Epithelial cell of esophagus (primary cell): ENCODE data around the gene PCDH17.

Experiments used
- DNase-seq: peaks from one replicate; pipeline ENCODE4 v3.0.0; 2010; ENCODE audit warnings: low read depth
- H3K4me3 ChIP-seq: 2 replicates; pipeline ENCODE4 v1.5.1; 2011; ENCODE audit warnings: mild to moderate bottlenecking, low read length, control low read depth
- CTCF ChIP-seq: IDR thresholded peaks from 2 replicates; pipeline ENCODE4 v1.5.1; 2011; ENCODE audit warnings: low read depth, mild to moderate bottlenecking, low read length, control low read depth, inconsistent platforms; ENCODE audit not compliant: insufficient read depth; ENCODE audit errors: missing control alignments

Gene PCDH17

GRCh38 chr13:57726981-57727380 is 95.4 kb downstream of the PCDH17 start:
- no peak overlapping the region for H3K4me3 ChIP-seq
- no peak for DNase-seq
- no peak for TF ChIP-seq CTCF

- no peak for TF ChIP-seq CTCF
- no peak for DNase-seq
- H3K4me3 ChIP-seq, result no peak overlapping the region
Observed at GRCh38 chr13:57734306-57734705, 102.8 kb downstream of the PCDH17 start.

- TF ChIP-seq CTCF, result no peak
- H3K4me3 ChIP-seq, result no peak overlapping the region
- DNase-seq, result no peak
Observed at GRCh38 chr13:57739089-57739488, 107.5 kb downstream of the PCDH17 start.

GRCh38 chr13:57739543-57740190 is 108.1 kb downstream of the PCDH17 start:
- no peak for DNase-seq
- no peak overlapping the region for H3K4me3 ChIP-seq
- no peak for TF ChIP-seq CTCF

- no peak for DNase-seq
- H3K4me3 ChIP-seq, result no peak overlapping the region
Observed at GRCh38 chr13:57740719-57741118, 109.2 kb downstream of the PCDH17 start.

GRCh38 chr13:57748096-57748495 is 116.6 kb downstream of the PCDH17 start:
- peak; percentile 3 for DNase-seq
- H3K4me3 ChIP-seq, result no peak overlapping the region
- no peak for TF ChIP-seq CTCF

More at GRCh38 chr13:57740719-57741118, 109.2 kb downstream of the PCDH17 start:
- TF ChIP-seq CTCF, result no peak

GRCh38 chr13:57760951-57761350 is 129.4 kb downstream of the PCDH17 start:
- no peak overlapping the region for H3K4me3 ChIP-seq
- no peak for DNase-seq
- TF ChIP-seq CTCF, result no peak
